ENCODE data around the gene GPX8.
A peak's percentile ranks its signal among the peaks of the same experiment; 100 is the strongest.

GPX8 gene

GRCh38 chr5:55151923-55152842, 7.8 kb upstream of the GPX8 start:
- FAIRE-seq (no peak), DNase-seq (ENCODE audit: insufficient read length, low spot score) (no peak)
- no peak for TF ChIP-seq POLR2A (IDR thresholded peaks at IDR 0.05; ENCODE audit: low read depth, low read length)

GRCh38 chr5:55154873-55155272, 5.1 kb upstream of the GPX8 start:
- FAIRE-seq (no peak), DNase-seq (ENCODE audit: insufficient read length, low spot score) (no peak)

GRCh38 chr5:55160493-55161209, 680 bp downstream of the GPX8 start:
- DNase-seq (ENCODE audit: insufficient read length, low spot score) (no peak), FAIRE-seq (peak; percentile 98)
- peak; percentile 56 for TF ChIP-seq POLR2A (IDR thresholded peaks at IDR 0.05; ENCODE audit: low read depth, low read length)

More at GRCh38 chr5:55154873-55155272, 5.1 kb upstream of the GPX8 start:
- TF ChIP-seq POLR2A (IDR thresholded peaks at IDR 0.05; ENCODE audit: low read depth, low read length) = no peak

GRCh38 chr5:55162666-55163065, 2.7 kb downstream of the GPX8 start:
- no peak for TF ChIP-seq POLR2A (IDR thresholded peaks at IDR 0.05; ENCODE audit: low read depth, low read length)
- FAIRE-seq = no peak
- DNase-seq (ENCODE audit: insufficient read length, low spot score) = no peak

- TF ChIP-seq POLR2A (IDR thresholded peaks at IDR 0.05; ENCODE audit: low read depth, low read length) = no peak
- FAIRE-seq (no peak), DNase-seq (ENCODE audit: insufficient read length, low spot score) (no peak)
Measured at GRCh38 chr5:55171471-55171870, 11.5 kb downstream of the GPX8 start.

GRCh38 chr5:55172051-55172899, 12.3 kb downstream of the GPX8 start:
- peak; percentile 55 for DNase-seq (ENCODE audit: insufficient read length, low spot score)
- no peak for TF ChIP-seq POLR2A (IDR thresholded peaks at IDR 0.05; ENCODE audit: low read depth, low read length)
- FAIRE-seq = peak; percentile 86

- FAIRE-seq (peak; percentile 82), DNase-seq (ENCODE audit: insufficient read length, low spot score) (peak; percentile 72)
- TF ChIP-seq POLR2A (IDR thresholded peaks at IDR 0.05; ENCODE audit: low read depth, low read length) = peak; percentile 60
Measured at GRCh38 chr5:55172937-55173686, 13.1 kb downstream of the GPX8 start, which contains the start of gene CDC20B. TSS of gene CDC20B (minus strand) at chr5:55173177. CDS start at chr5:55173000, 177 bp downstream.

- FAIRE-seq (no peak), DNase-seq (ENCODE audit: insufficient read length, low spot score) (no peak)
- TF ChIP-seq POLR2A (IDR thresholded peaks at IDR 0.05; ENCODE audit: low read depth, low read length) = no peak
Measured at GRCh38 chr5:55173687-55174230, 13.8 kb downstream of the GPX8 start.

GRCh38 chr5:55175781-55176175, 15.8 kb downstream of the GPX8 start:
- no peak for TF ChIP-seq POLR2A (IDR thresholded peaks at IDR 0.05; ENCODE audit: low read depth, low read length)
- DNase-seq (ENCODE audit: insufficient read length, low spot score) (no peak), FAIRE-seq (no peak)

GRCh38 chr5:55176176-55176818, 16.3 kb downstream of the GPX8 start:
- peak; percentile 37; the same call in 1 of the 2 replicates for TF ChIP-seq POLR2A (IDR thresholded peaks at IDR 0.05; ENCODE audit: low read depth, low read length)
- no peak for FAIRE-seq
- peak; percentile 65 for DNase-seq (ENCODE audit: insufficient read length, low spot score)

GRCh38 chr5:55177078-55177477, 17.1 kb downstream of the GPX8 start:
- DNase-seq (ENCODE audit: insufficient read length, low spot score) (no peak), FAIRE-seq (no peak)
- TF ChIP-seq POLR2A (IDR thresholded peaks at IDR 0.05; ENCODE audit: low read depth, low read length) = no peak

GRCh38 chr5:55180016-55180415, 20.0 kb downstream of the GPX8 start:
- no peak for FAIRE-seq
- TF ChIP-seq POLR2A (IDR thresholded peaks at IDR 0.05; ENCODE audit: low read depth, low read length) = no peak
- DNase-seq (ENCODE audit: insufficient read length, low spot score) = no peak

Measured in H54 (cell line).